ENCODE data around the gene BRK1. TPM values are rescaled to one million over a fixed set of nuclear protein-coding genes. Genes with fewer than 3 reads are reported as not detected.
"Not testable (repeated sequence)": the region's sequence is repeated elsewhere in the genome, so short reads cannot be mapped to it uniquely, and the experiment has no call there.

Gene BRK1
- total and polyA plus RNA-seq, 10 of the 15 experiments (the other 5 are each of a cell fraction or from before 2014, with no cell fraction given) = 97.8 to 457 (median 203) TPM

DNA sequence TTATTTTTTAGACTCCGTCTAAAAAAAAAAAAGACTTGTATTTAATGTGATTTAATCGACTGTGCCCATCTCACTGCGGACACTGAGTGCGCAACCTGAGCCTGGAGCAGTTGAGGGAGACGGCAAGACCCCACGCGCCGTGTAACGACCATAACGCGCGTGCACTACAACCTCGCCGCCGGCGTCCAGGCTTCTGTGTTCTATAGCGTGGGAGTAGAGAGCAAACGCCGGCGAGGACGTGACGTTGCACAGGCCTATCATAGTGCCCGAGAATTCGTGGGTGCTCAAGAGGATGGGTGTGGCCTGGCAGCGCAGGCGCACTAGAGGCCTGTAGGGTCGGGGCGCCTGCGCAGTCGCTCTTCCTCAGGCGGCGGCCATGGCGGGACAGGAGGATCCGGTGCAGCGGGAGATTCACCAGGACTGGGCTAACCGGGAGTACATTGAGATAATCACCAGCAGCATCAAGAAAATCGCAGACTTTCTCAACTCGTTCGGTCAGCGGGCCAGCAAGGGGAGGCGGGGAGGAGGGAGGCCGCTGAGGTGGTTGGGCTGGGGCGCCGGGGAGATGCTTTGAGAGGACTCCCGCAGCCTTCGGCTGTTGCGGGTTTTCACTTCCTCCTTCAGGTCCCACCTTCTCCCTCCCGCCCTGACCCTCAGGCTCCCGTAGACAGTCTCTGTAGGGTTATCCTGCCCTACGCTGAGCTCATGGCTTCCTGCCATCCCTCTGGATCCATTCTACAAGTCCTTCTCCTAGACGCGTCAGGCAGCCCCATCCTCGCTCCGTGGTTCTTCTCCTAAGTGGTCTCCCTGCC is at the start of gene BRK1 (continued):
- TF ChIP-seq, protein P1, sequence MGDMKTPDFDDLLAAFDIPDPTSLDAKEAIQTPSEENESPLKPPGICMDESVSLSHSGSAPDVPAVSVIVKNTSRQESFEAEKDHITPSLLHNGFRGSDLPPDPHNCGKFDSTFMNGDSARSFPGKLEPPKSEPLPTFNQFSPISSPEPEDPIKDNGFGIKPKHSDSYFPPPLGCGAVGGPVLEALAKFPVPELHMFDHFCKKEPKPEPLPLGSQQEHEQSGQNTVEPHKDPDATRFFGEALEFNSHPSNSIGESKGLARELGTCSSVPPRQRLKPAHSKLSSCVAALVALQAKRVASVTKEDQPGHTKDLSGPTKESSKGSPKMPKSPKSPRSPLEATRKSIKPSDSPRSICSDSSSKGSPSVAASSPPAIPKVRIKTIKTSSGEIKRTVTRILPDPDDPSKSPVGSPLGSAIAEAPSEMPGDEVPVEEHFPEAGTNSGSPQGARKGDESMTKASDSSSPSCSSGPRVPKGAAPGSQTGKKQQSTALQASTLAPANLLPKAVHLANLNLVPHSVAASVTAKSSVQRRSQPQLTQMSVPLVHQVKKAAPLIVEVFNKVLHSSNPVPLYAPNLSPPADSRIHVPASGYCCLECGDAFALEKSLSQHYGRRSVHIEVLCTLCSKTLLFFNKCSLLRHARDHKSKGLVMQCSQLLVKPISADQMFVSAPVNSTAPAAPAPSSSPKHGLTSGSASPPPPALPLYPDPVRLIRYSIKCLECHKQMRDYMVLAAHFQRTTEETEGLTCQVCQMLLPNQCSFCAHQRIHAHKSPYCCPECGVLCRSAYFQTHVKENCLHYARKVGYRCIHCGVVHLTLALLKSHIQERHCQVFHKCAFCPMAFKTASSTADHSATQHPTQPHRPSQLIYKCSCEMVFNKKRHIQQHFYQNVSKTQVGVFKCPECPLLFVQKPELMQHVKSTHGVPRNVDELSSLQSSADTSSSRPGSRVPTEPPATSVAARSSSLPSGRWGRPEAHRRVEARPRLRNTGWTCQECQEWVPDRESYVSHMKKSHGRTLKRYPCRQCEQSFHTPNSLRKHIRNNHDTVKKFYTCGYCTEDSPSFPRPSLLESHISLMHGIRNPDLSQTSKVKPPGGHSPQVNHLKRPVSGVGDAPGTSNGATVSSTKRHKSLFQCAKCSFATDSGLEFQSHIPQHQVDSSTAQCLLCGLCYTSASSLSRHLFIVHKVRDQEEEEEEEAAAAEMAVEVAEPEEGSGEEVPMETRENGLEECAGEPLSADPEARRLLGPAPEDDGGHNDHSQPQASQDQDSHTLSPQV (IDR thresholded peaks at IDR 0.05) = no peak
- TF ChIP-seq, protein P2, sequence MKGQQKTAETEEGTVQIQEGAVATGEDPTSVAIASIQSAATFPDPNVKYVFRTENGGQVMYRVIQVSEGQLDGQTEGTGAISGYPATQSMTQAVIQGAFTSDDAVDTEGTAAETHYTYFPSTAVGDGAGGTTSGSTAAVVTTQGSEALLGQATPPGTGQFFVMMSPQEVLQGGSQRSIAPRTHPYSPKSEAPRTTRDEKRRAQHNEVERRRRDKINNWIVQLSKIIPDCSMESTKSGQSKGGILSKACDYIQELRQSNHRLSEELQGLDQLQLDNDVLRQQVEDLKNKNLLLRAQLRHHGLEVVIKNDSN (IDR thresholded peaks at IDR 0.05; ENCODE audit: borderline replicate concordance, extremely low read length, insufficient read depth, low read depth, low read length) = peak; percentile 6
- TF ChIP-seq, protein P3, sequence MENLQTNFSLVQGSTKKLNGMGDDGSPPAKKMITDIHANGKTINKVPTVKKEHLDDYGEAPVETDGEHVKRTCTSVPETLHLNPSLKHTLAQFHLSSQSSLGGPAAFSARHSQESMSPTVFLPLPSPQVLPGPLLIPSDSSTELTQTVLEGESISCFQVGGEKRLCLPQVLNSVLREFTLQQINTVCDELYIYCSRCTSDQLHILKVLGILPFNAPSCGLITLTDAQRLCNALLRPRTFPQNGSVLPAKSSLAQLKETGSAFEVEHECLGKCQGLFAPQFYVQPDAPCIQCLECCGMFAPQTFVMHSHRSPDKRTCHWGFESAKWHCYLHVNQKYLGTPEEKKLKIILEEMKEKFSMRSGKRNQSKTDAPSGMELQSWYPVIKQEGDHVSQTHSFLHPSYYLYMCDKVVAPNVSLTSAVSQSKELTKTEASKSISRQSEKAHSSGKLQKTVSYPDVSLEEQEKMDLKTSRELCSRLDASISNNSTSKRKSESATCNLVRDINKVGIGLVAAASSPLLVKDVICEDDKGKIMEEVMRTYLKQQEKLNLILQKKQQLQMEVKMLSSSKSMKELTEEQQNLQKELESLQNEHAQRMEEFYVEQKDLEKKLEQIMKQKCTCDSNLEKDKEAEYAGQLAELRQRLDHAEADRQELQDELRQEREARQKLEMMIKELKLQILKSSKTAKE (IDR thresholded peaks at IDR 0.05; ENCODE audit: low read depth, poor library complexity, severe bottlenecking) = no peak
- TF ChIP-seq, protein P4, sequence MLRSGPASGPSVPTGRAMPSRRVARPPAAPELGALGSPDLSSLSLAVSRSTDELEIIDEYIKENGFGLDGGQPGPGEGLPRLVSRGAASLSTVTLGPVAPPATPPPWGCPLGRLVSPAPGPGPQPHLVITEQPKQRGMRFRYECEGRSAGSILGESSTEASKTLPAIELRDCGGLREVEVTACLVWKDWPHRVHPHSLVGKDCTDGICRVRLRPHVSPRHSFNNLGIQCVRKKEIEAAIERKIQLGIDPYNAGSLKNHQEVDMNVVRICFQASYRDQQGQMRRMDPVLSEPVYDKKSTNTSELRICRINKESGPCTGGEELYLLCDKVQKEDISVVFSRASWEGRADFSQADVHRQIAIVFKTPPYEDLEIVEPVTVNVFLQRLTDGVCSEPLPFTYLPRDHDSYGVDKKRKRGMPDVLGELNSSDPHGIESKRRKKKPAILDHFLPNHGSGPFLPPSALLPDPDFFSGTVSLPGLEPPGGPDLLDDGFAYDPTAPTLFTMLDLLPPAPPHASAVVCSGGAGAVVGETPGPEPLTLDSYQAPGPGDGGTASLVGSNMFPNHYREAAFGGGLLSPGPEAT (IDR thresholded peaks at IDR 0.05; ENCODE audit: low read depth) = peak; percentile 66; the same call in 1 of the 2 replicates
- TF ChIP-seq YY1 (IDR thresholded peaks at IDR 0.05; ENCODE audit: low read depth, low read length) (peak; percentile 95), RFX5 (IDR thresholded peaks at IDR 0.05; ENCODE audit: low read depth, low read length) (peak; percentile 64; the same call in 1 of the 2 replicates)
- TF ChIP-seq, protein P5, sequence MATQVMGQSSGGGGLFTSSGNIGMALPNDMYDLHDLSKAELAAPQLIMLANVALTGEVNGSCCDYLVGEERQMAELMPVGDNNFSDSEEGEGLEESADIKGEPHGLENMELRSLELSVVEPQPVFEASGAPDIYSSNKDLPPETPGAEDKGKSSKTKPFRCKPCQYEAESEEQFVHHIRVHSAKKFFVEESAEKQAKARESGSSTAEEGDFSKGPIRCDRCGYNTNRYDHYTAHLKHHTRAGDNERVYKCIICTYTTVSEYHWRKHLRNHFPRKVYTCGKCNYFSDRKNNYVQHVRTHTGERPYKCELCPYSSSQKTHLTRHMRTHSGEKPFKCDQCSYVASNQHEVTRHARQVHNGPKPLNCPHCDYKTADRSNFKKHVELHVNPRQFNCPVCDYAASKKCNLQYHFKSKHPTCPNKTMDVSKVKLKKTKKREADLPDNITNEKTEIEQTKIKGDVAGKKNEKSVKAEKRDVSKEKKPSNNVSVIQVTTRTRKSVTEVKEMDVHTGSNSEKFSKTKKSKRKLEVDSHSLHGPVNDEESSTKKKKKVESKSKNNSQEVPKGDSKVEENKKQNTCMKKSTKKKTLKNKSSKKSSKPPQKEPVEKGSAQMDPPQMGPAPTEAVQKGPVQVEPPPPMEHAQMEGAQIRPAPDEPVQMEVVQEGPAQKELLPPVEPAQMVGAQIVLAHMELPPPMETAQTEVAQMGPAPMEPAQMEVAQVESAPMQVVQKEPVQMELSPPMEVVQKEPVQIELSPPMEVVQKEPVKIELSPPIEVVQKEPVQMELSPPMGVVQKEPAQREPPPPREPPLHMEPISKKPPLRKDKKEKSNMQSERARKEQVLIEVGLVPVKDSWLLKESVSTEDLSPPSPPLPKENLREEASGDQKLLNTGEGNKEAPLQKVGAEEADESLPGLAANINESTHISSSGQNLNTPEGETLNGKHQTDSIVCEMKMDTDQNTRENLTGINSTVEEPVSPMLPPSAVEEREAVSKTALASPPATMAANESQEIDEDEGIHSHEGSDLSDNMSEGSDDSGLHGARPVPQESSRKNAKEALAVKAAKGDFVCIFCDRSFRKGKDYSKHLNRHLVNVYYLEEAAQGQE (IDR thresholded peaks at IDR 0.05; ENCODE audit: low read depth, low read length) = no peak

DNA sequence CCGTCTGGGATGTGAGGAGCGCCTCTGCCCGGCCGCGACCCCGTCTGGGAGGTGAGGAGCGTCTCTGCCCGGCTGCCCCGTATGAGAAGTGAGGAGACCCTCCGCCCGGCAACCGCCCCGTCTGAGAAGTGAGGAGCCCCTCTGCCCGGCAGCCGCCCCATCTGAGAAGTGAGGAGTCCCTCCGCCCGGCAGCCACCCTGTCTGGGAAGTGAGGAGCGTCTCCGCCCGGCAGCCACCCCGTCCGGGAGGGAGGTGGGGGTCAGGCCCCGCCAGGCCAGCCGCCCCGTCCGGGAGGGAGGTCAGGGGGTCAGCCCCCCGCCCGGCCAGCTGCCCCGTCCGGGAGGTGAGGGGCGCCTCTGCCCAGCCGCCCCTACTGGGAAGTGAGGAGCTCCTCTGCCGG is 45.4 kb upstream of the BRK1 start:
- H3K4me1 ChIP-seq (ENCODE audit: control insufficient read depth, insufficient read depth, low read length); H3K9ac ChIP-seq (ENCODE audit: control insufficient read depth, insufficient read depth, low read length); H4K20me1 ChIP-seq (ENCODE audit: control insufficient read depth, insufficient read depth); H3K79me2 ChIP-seq (ENCODE audit: control insufficient read depth, insufficient read depth, low read length); BruUV-seq (replicated peaks); H3K4me2 ChIP-seq (ENCODE audit: control insufficient read depth, insufficient read depth); H3K4me3 ChIP-seq; FAIRE-seq; DNase-seq (ENCODE audit: low read depth, low spot score); ATAC-seq; SMC1A ChIA-PET (ENCODE audit: uncharacterized antibody, unreplicated experiment); H3K27me3 ChIP-seq (replicated peaks in 1 of 2; ENCODE audit: control insufficient read depth in 2 of 2, insufficient read depth in 2 of 2, low read length in 1 of 2); H3K9me3 ChIP-seq (replicated peaks; ENCODE audit: control insufficient read depth, insufficient read depth, low read length); RAD21 ChIA-PET (ENCODE audit: unreplicated experiment); H2AFZ ChIP-seq (ENCODE audit: control insufficient read depth, low read depth, low read length); H3K36me3 ChIP-seq (ENCODE audit: control insufficient read depth in 2 of 2, insufficient read depth in 2 of 2, low read length in 1 of 2); intact Hi-C loops (cut with micrococcal nuclease; ENCODE audit: unreplicated experiment); CTCF ChIA-PET; H3K27ac ChIP-seq (ENCODE audit: control insufficient read depth, insufficient read depth); POLR2A ChIA-PET; in situ Hi-C loops (cut with MboI): not testable (repeated sequence)
- WGBS (ENCODE audit: insufficient coverage, insufficient replicate concordance, low lambda C conversion rate, missing lambda C conversion rate) = 96% methylated on average over 26 of the region's 33 CpGs

Data from GM12878 (cell line).